DND-41 (cell line): ENCODE measurements around the gene CMTR2.
A peak's percentile ranks its signal among the peaks of the same experiment; 100 is the strongest.
"Not testable (repeated sequence)": the region's sequence is repeated elsewhere in the genome, so short reads cannot be mapped to it uniquely, and the experiment has no call there.

Experiments
- ATAC-seq: fragments of 200-7000 bp; cut with Tn5 transposase; 3 replicates; pipeline ENCODE4 v1.9.1; 2021; ENCODE audit warnings: low read depth; ENCODE audit not compliant: insufficient read depth
- DNase-seq: peaks from one replicate; pipeline ENCODE4 v3.0.0-alpha.2; 2020
- H2AFZ ChIP-seq: 2 replicates; pipeline ENCODE4 v1.6.0; 2012; ENCODE audit warnings: low read depth, low read length
- H3K27ac ChIP-seq: 2 replicates; pipeline ENCODE4 v1.5.1; 2012; ENCODE audit warnings: low read length, inconsistent platforms
- H3K27me3 ChIP-seq: fragments of 200-600 bp; sonication (generic); 2 replicates; pipeline ENCODE4 v1.6.0; 2012; ENCODE audit warnings: low read length, mild to moderate bottlenecking, inconsistent platforms; ENCODE audit not compliant: insufficient read depth, poor library complexity
- H3K36me3 ChIP-seq: 2 replicates; pipeline ENCODE4 v1.5.1; 2012; ENCODE audit warnings: low read length, inconsistent platforms; ENCODE audit not compliant: insufficient read depth
- H3K4me1 ChIP-seq: 2 replicates; pipeline ENCODE4 v1.5.1; 2012; ENCODE audit warnings: mild to moderate bottlenecking, low read length; ENCODE audit not compliant: insufficient read depth
- H3K4me2 ChIP-seq: 2 replicates; pipeline ENCODE4 v1.6.0; 2012; ENCODE audit warnings: mild to moderate bottlenecking, moderate library complexity, low read length, inconsistent platforms; ENCODE audit not compliant: insufficient read depth
- H3K4me3 ChIP-seq, 2 experiments: fragments of 200-600 bp in 1 of 2; shearing (Covaris generic) in 1 of 2; 2 replicates each; pipeline ENCODE4 v1.5.1; 2012 to 2016; ENCODE audit warnings: inconsistent platforms in 2 of 2, low read length in 2 of 2, mild to moderate bottlenecking in 2 of 2, low read depth in 1 of 2, moderate library complexity in 1 of 2
- H3K79me2 ChIP-seq: 2 replicates; pipeline ENCODE4 v1.6.0; 2012; ENCODE audit warnings: low read length, inconsistent platforms; ENCODE audit not compliant: insufficient read depth
- H3K9ac ChIP-seq: 2 replicates; pipeline ENCODE4 v1.6.0; 2012; ENCODE audit warnings: low read depth, mild to moderate bottlenecking, inconsistent platforms, low read length, moderate library complexity
- H3K9me3 ChIP-seq: 2 replicates; pipeline ENCODE4 v1.5.1; 2012; ENCODE audit warnings: low read length, moderate library complexity, mild to moderate bottlenecking, inconsistent platforms; ENCODE audit not compliant: insufficient read depth, severe bottlenecking
- H4K20me1 ChIP-seq: 2 replicates; pipeline ENCODE4 v1.6.0; 2012; ENCODE audit warnings: low read length; ENCODE audit not compliant: insufficient read depth
- EZH2 ChIP-seq: IDR thresholded peaks from 3 replicates; pipeline ENCODE4 v1.6.1; 2012; ENCODE audit warnings: borderline replicate concordance, low read depth, mild to moderate bottlenecking, moderate library complexity, low read length, inconsistent platforms; ENCODE audit not compliant: severe bottlenecking
- TF ChIP-seq, protein P1 (sequence below): IDR thresholded peaks from 2 replicates; pipeline ENCODE4 v1.5.1; 2012; ENCODE audit warnings: borderline replicate concordance, low read length, moderate library complexity, mild to moderate bottlenecking; ENCODE audit not compliant: poor library complexity, severe bottlenecking; ENCODE audit errors: extremely low read depth

The CMTR2 gene

DNA sequence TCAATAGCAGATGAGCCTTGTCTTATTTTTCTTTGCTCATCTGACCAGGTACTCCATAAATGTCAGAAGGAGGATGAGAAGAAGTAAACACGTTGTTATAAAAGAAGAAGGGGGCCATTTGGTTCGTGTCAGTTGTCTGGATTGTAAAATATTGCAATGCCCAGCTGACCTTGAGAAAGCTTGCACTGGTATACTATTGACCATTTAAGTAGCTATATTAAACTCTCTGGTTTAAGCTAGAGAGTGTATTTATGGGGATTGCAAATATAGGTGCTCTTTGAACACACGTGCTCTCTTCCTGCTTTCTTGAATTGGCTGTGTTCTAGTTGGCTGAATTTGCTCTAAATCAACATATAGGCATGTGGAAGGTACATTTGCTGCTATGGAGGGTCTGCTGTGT, 26.1 kb upstream of the CMTR2 start:
- Histone ChIP-seq H3K36me3 (no peaks in the 10 kb centered on the region), H3K9ac (no peak overlapping the region), H2AFZ (no peak overlapping the region), H3K27ac (no peak overlapping the region), H3K4me1 (no peaks in the 10 kb centered on the region), H3K4me3 (no peak overlapping the region), H3K27me3 (no peaks in the 10 kb centered on the region), H3K79me2 (no peaks in the 10 kb centered on the region), H4K20me1 (no peaks in the 10 kb centered on the region), H3K4me2 (no peak overlapping the region), H3K9me3 (no peaks in the 10 kb centered on the region)
- ATAC-seq (no peak), DNase-seq (no peak)
- no peak for TF ChIP-seq EZH2
- TF ChIP-seq, protein P1, sequence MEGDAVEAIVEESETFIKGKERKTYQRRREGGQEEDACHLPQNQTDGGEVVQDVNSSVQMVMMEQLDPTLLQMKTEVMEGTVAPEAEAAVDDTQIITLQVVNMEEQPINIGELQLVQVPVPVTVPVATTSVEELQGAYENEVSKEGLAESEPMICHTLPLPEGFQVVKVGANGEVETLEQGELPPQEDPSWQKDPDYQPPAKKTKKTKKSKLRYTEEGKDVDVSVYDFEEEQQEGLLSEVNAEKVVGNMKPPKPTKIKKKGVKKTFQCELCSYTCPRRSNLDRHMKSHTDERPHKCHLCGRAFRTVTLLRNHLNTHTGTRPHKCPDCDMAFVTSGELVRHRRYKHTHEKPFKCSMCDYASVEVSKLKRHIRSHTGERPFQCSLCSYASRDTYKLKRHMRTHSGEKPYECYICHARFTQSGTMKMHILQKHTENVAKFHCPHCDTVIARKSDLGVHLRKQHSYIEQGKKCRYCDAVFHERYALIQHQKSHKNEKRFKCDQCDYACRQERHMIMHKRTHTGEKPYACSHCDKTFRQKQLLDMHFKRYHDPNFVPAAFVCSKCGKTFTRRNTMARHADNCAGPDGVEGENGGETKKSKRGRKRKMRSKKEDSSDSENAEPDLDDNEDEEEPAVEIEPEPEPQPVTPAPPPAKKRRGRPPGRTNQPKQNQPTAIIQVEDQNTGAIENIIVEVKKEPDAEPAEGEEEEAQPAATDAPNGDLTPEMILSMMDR = no peak

DNA sequence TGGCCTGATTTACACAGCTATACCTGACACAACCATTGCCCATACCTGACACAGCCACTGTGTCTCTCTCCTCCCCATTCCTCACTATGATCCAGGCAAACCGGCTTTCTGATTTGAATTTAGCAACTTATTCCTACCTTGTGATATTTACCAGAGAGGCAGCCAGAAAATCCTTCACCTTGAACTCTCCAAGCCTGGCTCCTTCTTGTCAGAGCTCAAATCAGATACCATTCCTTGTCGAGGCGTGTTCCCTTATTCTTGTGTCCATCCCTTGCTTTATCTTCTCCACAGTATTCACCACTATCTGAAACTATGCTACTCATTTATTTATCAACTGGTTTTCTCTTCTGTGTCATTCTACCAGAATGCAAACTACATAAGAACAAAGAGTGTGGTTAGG, 24.4 kb upstream of the CMTR2 start:
- not testable (repeated sequence) for H3K27ac ChIP-seq, H2AFZ ChIP-seq, H3K4me3 ChIP-seq, H3K27me3 ChIP-seq, H3K36me3 ChIP-seq, ATAC-seq, H3K4me1 ChIP-seq, H3K4me2 ChIP-seq, H4K20me1 ChIP-seq, H3K79me2 ChIP-seq, H3K9me3 ChIP-seq, DNase-seq, H3K9ac ChIP-seq

DNA sequence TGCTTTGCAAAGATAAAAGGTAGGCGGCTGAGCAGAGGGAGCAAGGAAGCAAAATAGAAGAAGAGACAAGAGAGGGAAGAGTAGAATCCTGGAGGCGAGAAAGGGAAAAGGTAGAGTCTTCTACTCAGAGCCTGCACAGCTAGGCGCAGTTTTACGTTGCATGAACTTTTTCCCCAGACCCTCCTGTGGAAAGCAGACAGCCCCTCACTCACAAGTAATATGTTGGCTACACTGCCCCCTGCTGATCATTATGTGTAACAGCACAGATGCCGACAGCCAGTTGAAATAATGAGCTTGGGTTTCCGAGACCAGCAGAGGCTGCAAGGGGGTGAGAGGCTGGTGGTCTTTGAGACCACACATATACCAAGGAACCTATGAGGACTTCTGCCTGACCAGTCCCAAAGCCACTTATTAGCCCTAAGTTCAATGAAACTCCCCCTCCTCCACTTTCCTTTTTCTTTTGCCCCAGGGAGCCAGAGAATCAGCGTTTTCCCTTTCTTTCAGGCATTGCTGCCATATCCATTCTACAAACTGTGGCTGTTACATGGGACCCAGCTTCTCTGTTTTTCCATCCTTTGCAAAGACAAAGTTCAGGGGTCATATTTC, 22.5 kb upstream of the CMTR2 start:
- Histone ChIP-seq H3K27me3 (no peaks in the 10 kb centered on the region), H3K4me1 (no peaks in the 10 kb centered on the region), H3K9ac (no peak overlapping the region), H3K4me3 (no peak overlapping the region), H3K27ac (no peak overlapping the region), H3K79me2 (no peaks in the 10 kb centered on the region), H3K36me3 (no peaks in the 10 kb centered on the region), H3K9me3 (no peaks in the 10 kb centered on the region), H2AFZ (no peak overlapping the region), H3K4me2 (no peak overlapping the region), H4K20me1 (no peaks in the 10 kb centered on the region)
- TF ChIP-seq EZH2 = no peak
- TF ChIP-seq, protein P1 = peak; percentile 98
- ATAC-seq (peak; percentile 50; the same call in 2 of the 3 replicates), DNase-seq (peak; percentile 51)

DNA sequence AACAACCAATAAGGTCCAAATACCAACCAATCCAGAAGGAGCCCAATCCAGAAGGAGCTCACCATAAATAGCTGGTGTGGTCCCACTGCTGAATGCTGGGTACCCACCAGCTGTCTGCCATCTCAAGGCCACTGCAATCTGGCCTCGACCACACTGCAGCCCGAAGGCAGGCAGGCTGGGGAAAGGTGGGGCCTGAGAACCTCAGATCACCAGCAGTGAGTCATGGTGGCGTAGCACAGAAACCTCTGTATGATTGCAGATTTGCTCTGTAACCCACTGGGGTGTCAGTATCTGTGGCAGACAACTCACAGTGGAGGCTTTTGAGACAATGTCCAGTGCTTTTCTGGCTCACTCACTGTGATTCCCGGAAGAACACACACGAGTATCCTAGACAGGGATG, 14.7 kb upstream of the CMTR2 start:
- no peak for ATAC-seq
- no peaks in the 10 kb centered on the region for H3K9me3 ChIP-seq
- no peaks in the 10 kb centered on the region for H4K20me1 ChIP-seq
- H3K4me3 ChIP-seq = no peak overlapping the region
- H3K27ac ChIP-seq = no peak overlapping the region
- no peak overlapping the region for H2AFZ ChIP-seq
- TF ChIP-seq, protein P1 = no peak
- TF ChIP-seq EZH2 = no peak
- H3K9ac ChIP-seq = no peak overlapping the region
- H3K27me3 ChIP-seq = no peaks in the 10 kb centered on the region
- H3K79me2 ChIP-seq = no peaks in the 10 kb centered on the region
- H3K4me2 ChIP-seq = no peak overlapping the region
- DNase-seq = no peak
- no peaks in the 10 kb centered on the region for H3K36me3 ChIP-seq
- no peaks in the 10 kb centered on the region for H3K4me1 ChIP-seq
